ENCODE measurements around the gene RPL36AL. TPM values are rescaled to one million over a fixed set of nuclear protein-coding genes. Genes with fewer than 3 reads are reported as not detected.

The RPL36AL gene
- total and polyA plus RNA-seq, 4 experiments from 2014 or later, result 416 to 761 (median 555) TPM

DNA sequence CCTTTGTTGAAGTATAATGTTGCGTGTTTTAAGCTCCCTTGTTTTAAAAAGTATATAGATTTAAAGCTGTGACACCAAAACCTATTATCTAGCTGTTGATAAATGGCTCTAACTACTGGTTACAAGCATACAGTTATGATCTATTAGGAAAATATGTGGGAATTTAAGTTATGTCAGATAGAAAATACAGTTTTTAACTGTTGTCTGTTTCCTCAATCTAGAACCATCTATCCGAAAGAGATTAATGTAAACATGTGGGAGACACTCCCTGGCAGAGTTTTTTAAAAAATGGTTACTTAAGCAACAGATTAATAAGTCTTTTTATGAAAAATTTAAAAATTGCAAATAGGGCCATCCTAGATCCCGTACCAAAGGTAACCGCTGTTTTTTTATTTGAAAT is 8.2 kb downstream of the RPL36AL start:
- intact Hi-C loops (cut with micrococcal nuclease), result no loop called here
- no peak overlapping the region for H3K4me3 Mint-ChIP-seq
- H3K4me3 ChIP-seq (ENCODE audit: low read length in 2 of 2), result no peak overlapping the region
- peaks cover 3% of the 10 kb centered on the region for H3K4me1 ChIP-seq (ENCODE audit: insufficient read depth, low read length)
- no peaks in the 10 kb centered on the region for H3K27me3 ChIP-seq (ENCODE audit: insufficient read depth, low read length)
- H3K36me3 ChIP-seq (ENCODE audit: insufficient read depth, low read length), result no peaks in the 10 kb centered on the region
- no peak overlapping the region for H3K27ac Mint-ChIP-seq
- DNase-seq, result no peak
- no peak overlapping the region for H3K27ac ChIP-seq (ENCODE audit: low read depth, low read length)
- ChIA-PET CTCF (ENCODE audit: partially characterized antibody) (interaction anchor here (1.2 to 3.1 kb wide), 2 partner anchors 8 to 22 kb away, joined by 3 to 9 read pairs; partner anchors contain the start of genes MGAT2 and RPL36AL), POLR2A (ENCODE audit: partially characterized antibody) (interaction anchor here (0.6 to 4.5 kb wide), 2 partner anchors 8 to 287 kb away, joined by 5 to 21 read pairs; partner anchors contain the start of genes MGAT2 and RPL36AL)
- no peaks in the 10 kb centered on the region for H3K9me3 Mint-ChIP-seq
- H3K9me3 ChIP-seq (ENCODE audit: control insufficient read depth in 1 of 2, low read length in 2 of 2), result no peaks in the 10 kb centered on the region
- peaks cover 0 to 12% (median 4%) of the 10 kb centered on the region in 4 donors for H3K4me1 Mint-ChIP-seq
- peaks cover under 1 to 18% of the 10 kb centered on the region in 2 donors for H3K36me3 Mint-ChIP-seq
- no peaks in the 10 kb centered on the region for H3K27me3 Mint-ChIP-seq

DNA sequence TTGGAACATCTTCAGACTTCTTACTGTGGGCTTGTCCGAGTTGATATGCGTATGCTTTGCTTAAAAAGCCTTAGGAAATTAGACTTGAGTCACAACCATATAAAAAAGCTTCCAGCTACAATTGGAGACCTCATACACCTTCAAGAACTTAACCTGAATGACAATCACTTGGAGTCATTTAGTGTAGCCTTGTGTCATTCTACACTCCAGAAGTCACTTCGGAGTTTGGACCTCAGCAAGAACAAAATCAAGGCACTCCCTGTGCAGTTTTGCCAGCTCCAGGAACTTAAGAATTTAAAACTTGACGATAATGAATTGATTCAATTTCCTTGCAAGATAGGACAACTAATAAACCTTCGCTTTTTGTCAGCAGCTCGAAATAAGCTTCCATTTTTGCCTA is 12.8 kb downstream of the RPL36AL start:
- ChIA-PET CTCF (ENCODE audit: partially characterized antibody) (interaction anchor here (1.0 to 2.0 kb wide), 4 partner anchors 9 to 245 kb away, joined by 3 to 10 read pairs (median 3); partner anchors contain the start of genes LRR1, MGAT2, NEMF and RPL36AL), POLR2A (ENCODE audit: partially characterized antibody) (interaction anchor here (1.0 kb wide), 1 partner anchor 13 kb away, joined by 5 read pairs; the partner anchor contains the start of genes MGAT2 and RPL36AL)
- H3K9me3 ChIP-seq (ENCODE audit: control insufficient read depth in 1 of 2, low read length in 2 of 2), result no peaks in the 10 kb centered on the region
- no peak overlapping the region for H3K27ac ChIP-seq (ENCODE audit: low read depth, low read length)
- H3K4me3 ChIP-seq (ENCODE audit: low read length in 2 of 2), result no peak overlapping the region
- H3K27me3 ChIP-seq (ENCODE audit: insufficient read depth, low read length), result no peaks in the 10 kb centered on the region
- DNase-seq, result no peak
- Mint-ChIP-seq H3K27me3 (no peaks in the 10 kb centered on the region), H3K27ac (peak overlapping the region in 1 of 7 donors; percentile 69), H3K4me1 (peaks cover 0 to 14% (median 4%) of the 10 kb centered on the region in 4 donors), H3K4me3 (no peak overlapping the region), H3K36me3 (peaks cover 3 to 18% of the 10 kb centered on the region in 2 donors), H3K9me3 (no peaks in the 10 kb centered on the region)
- intact Hi-C loops (cut with micrococcal nuclease), result no loop called here
- H3K36me3 ChIP-seq (ENCODE audit: insufficient read depth, low read length), result no peaks in the 10 kb centered on the region
- H3K4me1 ChIP-seq (ENCODE audit: insufficient read depth, low read length), result no peaks in the 10 kb centered on the region

DNA sequence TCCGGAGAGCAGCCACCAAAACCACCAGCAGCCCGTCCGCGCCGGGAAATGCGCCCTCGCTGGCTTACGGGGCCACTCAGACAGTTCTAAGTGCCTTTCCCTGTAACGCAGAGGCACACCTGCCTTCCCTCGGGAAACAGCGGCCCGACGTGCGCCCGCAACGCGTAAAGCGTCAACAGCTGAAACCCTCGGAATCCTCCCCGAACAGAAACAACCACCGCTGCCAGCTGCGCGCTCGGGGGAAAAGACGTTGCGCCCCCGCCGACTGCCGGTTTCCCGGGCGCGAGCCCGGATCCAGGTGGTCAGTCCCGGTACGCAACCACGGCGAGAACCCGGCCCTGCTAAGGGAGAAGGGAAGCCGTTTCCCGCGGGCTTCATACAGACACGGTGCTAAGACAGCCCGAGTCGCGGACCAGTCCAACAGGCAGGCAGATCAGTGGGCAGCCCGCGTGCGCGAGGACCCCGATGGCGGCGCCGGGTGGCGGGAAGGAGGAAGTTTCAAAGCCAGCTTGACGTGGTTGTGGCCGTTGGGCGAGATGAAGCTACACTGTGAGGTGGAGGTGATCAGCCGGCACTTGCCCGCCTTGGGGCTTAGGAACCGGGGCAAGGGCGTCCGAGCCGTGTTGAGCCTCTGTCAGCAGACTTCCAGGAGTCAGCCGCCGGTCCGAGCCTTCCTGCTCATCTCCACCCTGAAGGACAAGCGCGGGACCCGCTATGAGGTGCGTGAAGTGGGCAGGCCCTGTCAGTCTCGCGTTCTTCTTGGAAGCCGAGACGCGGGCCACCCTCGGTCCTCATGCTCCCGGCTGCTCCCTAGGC is 21.7 kb downstream of the RPL36AL start, which contains the start of gene LRR1:
LRR1 (plus strand) TSS at position 456 of the 816 bp plus-strand sequence; CDS start at position 537, 81 bp downstream.
- peak within 1 kb of the TSS; percentile 92 to 100 (median 98) for H3K4me3 Mint-ChIP-seq
- no peaks in the 10 kb centered on the region for H3K27me3 Mint-ChIP-seq
- no peaks in the 10 kb centered on the region for H3K27me3 ChIP-seq (ENCODE audit: insufficient read depth, low read length)
- peaks cover 0 to 20% of the 10 kb centered on the region in 2 donors for H3K36me3 Mint-ChIP-seq
- peaks cover 9% of the 10 kb centered on the region for H3K4me1 ChIP-seq (ENCODE audit: insufficient read depth, low read length)
- H3K9me3 ChIP-seq (ENCODE audit: control insufficient read depth in 1 of 2, low read length in 2 of 2), result no peaks in the 10 kb centered on the region
- intact Hi-C loops (cut with micrococcal nuclease), result loop anchor here (1.0 kb wide), 4 partner anchors 12 to 170 kb away; partner anchors contain the start of genes KLHDC2, MGAT2, RPL36AL and RPS29
- no peaks in the 10 kb centered on the region for H3K36me3 ChIP-seq (ENCODE audit: insufficient read depth, low read length)
- peaks cover 9 to 38% (median 25%) of the 10 kb centered on the region in 4 donors for H3K4me1 Mint-ChIP-seq
- H3K4me3 ChIP-seq (ENCODE audit: low read length in 2 of 2), result peak within 1 kb of the TSS; percentile 70 to 97
- H3K27ac Mint-ChIP-seq, result peak within 1 kb of the TSS; percentile 93 to 99 (median 98)
- H3K9me3 Mint-ChIP-seq, result no peaks in the 10 kb centered on the region
- H3K27ac ChIP-seq (ENCODE audit: low read depth, low read length), result peak within 1 kb of the TSS; percentile 90
- ChIA-PET POLR2A (ENCODE audit: partially characterized antibody) (interaction anchor here (1.0 to 5.7 kb wide), 18 partner anchors 11 to 765 kb away, joined by 3 to 144 read pairs (median 8); partner anchors contain the start of genes DMAC2L, DNAAF2, KLHDC2 and L2HGDH), CTCF (ENCODE audit: partially characterized antibody) (interaction anchor here (0.6 to 2.8 kb wide), 8 partner anchors 9 to 142 kb away, joined by 3 to 20 read pairs (median 6); partner anchors contain the start of genes MGAT2, RPL36AL and RPS29)
- peak; percentile 84 to 93 (median 87) for DNase-seq

DNA sequence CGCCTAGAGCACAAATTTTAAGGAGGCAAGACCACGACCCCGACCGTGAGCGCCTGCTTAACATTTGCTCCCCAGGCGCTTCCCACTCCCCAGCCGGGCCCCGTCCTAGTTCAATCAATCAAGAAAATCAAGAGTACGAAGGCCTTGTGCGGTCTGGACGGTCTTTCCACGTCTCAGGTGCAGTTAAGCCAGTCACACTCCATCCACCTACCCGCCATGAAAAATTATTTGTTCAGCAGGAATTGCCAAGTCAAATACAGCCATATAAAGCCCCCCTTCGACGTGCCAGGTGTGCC is 22.3 kb downstream of the RPL36AL start:
- peak overlapping the region; percentile 92 to 100 (median 98) for H3K4me3 Mint-ChIP-seq
- CTCF ChIA-PET (ENCODE audit: partially characterized antibody), result interaction anchor here (1.3 to 2.8 kb wide), 5 partner anchors 10 to 136 kb away, joined by 3 to 20 read pairs (median 14); partner anchors contain the start of genes MGAT2, RPL36AL and RPS29
- no peaks in the 10 kb centered on the region for H3K27me3 Mint-ChIP-seq
- Histone ChIP-seq H3K27ac (ENCODE audit: low read depth, low read length) (peak overlapping the region; percentile 90), H3K9me3 (ENCODE audit: control insufficient read depth in 1 of 2, low read length in 2 of 2) (no peaks in the 10 kb centered on the region), H3K36me3 (ENCODE audit: insufficient read depth, low read length) (no peaks in the 10 kb centered on the region), H3K4me3 (ENCODE audit: low read length in 2 of 2) (peak overlapping the region; percentile 70 to 97), H3K27me3 (ENCODE audit: insufficient read depth, low read length) (no peaks in the 10 kb centered on the region), H3K4me1 (ENCODE audit: insufficient read depth, low read length) (peaks cover 9% of the 10 kb centered on the region)
- peaks cover 9 to 38% (median 25%) of the 10 kb centered on the region in 4 donors for H3K4me1 Mint-ChIP-seq
- H3K36me3 Mint-ChIP-seq, result peaks cover 0 to 19% of the 10 kb centered on the region in 2 donors
- no peaks in the 10 kb centered on the region for H3K9me3 Mint-ChIP-seq
- intact Hi-C loops (cut with micrococcal nuclease), result loop anchor here (1.0 kb wide), 4 partner anchors 12 to 170 kb away; partner anchors contain the start of genes KLHDC2, MGAT2, RPL36AL and RPS29
- no peak for DNase-seq
- peak overlapping the region; percentile 93 to 99 (median 98) for H3K27ac Mint-ChIP-seq
- POLR2A ChIA-PET (ENCODE audit: partially characterized antibody), result interaction anchor here (1.0 to 5.7 kb wide), 15 partner anchors 11 to 766 kb away, joined by 3 to 144 read pairs (median 9); partner anchors contain the start of genes DNAAF2, KLHDC2, MGAT2 and NEMF

DNA sequence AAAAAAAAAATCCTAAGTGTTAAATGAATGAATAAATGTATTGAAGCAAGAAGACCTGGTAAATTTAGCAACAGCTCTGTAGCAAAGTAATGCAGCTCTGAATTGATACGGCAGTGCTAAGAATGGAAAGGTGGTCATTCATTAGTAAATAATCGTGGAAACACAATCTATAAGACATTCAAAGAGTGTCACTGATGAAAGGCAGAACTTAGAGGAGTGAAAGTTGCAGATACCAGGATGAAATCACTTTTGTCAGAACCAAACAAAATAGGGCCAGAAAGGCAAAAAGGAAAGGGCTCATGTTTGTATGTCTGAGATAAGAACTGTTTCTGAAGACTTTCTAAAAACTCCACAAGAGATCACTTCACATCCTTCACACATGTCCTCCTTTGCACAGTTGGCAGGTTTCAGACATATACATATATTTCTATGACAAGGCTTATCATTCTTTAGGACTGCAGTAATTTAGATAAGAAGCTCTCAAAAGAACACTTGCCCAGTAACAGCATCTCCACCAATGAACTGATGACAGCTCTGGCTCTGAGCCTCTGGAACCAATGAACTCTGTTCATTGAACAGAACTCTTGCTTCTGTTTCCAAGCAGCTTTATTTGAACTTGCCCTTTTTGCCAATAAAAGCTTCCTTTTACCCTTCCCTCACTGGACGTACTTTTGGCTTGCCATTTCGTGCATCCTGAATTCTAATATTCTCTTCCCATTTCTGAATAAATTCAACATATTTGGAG is 25.9 kb downstream of the RPL36AL start:
- DNase-seq, result no peak
- ChIA-PET CTCF (ENCODE audit: partially characterized antibody) (interaction anchor here (1.8 to 2.1 kb wide), 3 partner anchors 8 to 40 kb away, joined by 4 to 17 read pairs (median 9); partner anchors contain the start of genes MGAT2, RPL36AL and RPS29), POLR2A (ENCODE audit: partially characterized antibody) (interaction anchor here (1.0 to 5.7 kb wide), 2 partner anchors 8 to 26 kb away, joined by 3 to 144 read pairs; partner anchors contain the start of genes RPL36AL and RPS29)
- H3K36me3 ChIP-seq (ENCODE audit: insufficient read depth, low read length), result no peaks in the 10 kb centered on the region
- H3K4me1 ChIP-seq (ENCODE audit: insufficient read depth, low read length), result peaks cover 9% of the 10 kb centered on the region
- intact Hi-C loops (cut with micrococcal nuclease), result no loop called here
- H3K9me3 Mint-ChIP-seq, result no peaks in the 10 kb centered on the region
- H3K27ac Mint-ChIP-seq, result peak overlapping the region in 1 of 7 donors; percentile 12
- H3K36me3 Mint-ChIP-seq, result peaks cover 0 to 13% of the 10 kb centered on the region in 2 donors
- H3K27ac ChIP-seq (ENCODE audit: low read depth, low read length), result no peak overlapping the region
- no peaks in the 10 kb centered on the region for H3K27me3 Mint-ChIP-seq
- H3K4me1 Mint-ChIP-seq, result peaks cover 1 to 26% (median 15%) of the 10 kb centered on the region in 4 donors
- no peaks in the 10 kb centered on the region for H3K9me3 ChIP-seq (ENCODE audit: control insufficient read depth in 1 of 2, low read length in 2 of 2)
- H3K4me3 ChIP-seq (ENCODE audit: low read length in 2 of 2), result no peak overlapping the region
- H3K27me3 ChIP-seq (ENCODE audit: insufficient read depth, low read length), result no peaks in the 10 kb centered on the region
- H3K4me3 Mint-ChIP-seq, result no peak overlapping the region

DNA sequence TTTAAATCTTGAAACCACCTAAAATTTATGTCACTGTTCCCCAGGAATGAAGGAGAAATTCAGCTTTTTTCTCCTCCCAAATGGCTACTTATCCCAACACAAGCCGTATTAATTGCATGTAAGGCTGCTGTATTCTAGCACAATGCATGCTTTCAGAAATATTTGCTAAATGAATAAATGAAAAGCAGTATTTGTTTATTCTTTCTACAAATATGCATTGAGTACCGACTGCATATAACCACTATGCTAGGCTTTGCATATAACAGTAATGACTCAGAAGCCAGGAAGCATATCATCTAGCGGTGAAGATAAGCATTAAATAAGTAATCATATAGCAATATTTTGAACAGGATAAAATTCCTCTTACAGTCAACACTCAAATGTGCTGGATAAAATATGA is 27.4 kb downstream of the RPL36AL start:
- intact Hi-C loops (cut with micrococcal nuclease), result no loop called here
- no peaks in the 10 kb centered on the region for H3K9me3 Mint-ChIP-seq
- H3K27me3 Mint-ChIP-seq, result no peaks in the 10 kb centered on the region
- no peak overlapping the region for H3K27ac ChIP-seq (ENCODE audit: low read depth, low read length)
- H3K27me3 ChIP-seq (ENCODE audit: insufficient read depth, low read length), result no peaks in the 10 kb centered on the region
- no peak for DNase-seq
- no peaks in the 10 kb centered on the region for H3K36me3 ChIP-seq (ENCODE audit: insufficient read depth, low read length)
- H3K9me3 ChIP-seq (ENCODE audit: control insufficient read depth in 1 of 2, low read length in 2 of 2), result no peaks in the 10 kb centered on the region
- no peak overlapping the region for H3K27ac Mint-ChIP-seq
- H3K4me1 Mint-ChIP-seq, result peaks cover 1 to 18% (median 10%) of the 10 kb centered on the region in 4 donors
- ChIA-PET CTCF (ENCODE audit: partially characterized antibody) (no interaction called here), POLR2A (ENCODE audit: partially characterized antibody) (no interaction called here)
- peaks cover 0 to 2% of the 10 kb centered on the region in 2 donors for H3K36me3 Mint-ChIP-seq
- no peak overlapping the region for H3K4me3 Mint-ChIP-seq
- no peak overlapping the region for H3K4me3 ChIP-seq (ENCODE audit: low read length in 2 of 2)
- H3K4me1 ChIP-seq (ENCODE audit: insufficient read depth, low read length), result peaks cover 9% of the 10 kb centered on the region

All from CD4-positive, alpha-beta memory T cell (primary cell).